Esophagus squamous epithelium (tissue), 5 donors: ENCODE measurements around the gene ZRANB1. TPM values are rescaled to one million over a fixed set of nuclear protein-coding genes. Genes with fewer than 3 reads are reported as not detected.

Experiments used
- DNase-seq: peaks from one replicate; lab custom pipeline; 2025; lab: John Stamatoyannopoulos, UW
- H3K27ac ChIP-seq, 4 donors: fragments of 200-600 bp; sonication (generic); one replicate each; pipeline ENCODE4 v1.5.1; 2016 to 2019; ENCODE audit warnings: mild to moderate bottlenecking in 1 of 4
- H3K27me3 ChIP-seq, 4 donors: fragments of 200-600 bp; sonication (generic); 1 replicate in 3 of 4; 2 replicates in 1 of 4; pipeline versions ENCODE4 v1.5.1 to v1.6.0; 2017 to 2021; ENCODE audit warnings: antibody characterized with exemption in 1 of 4
- H3K36me3 ChIP-seq, 3 donors: fragments of 200-600 bp; sonication (generic); one replicate each; pipeline ENCODE4 v1.5.1; 2016 to 2019
- H3K4me1 ChIP-seq, 3 donors: fragments of 200-600 bp; sonication (generic); one replicate each; pipeline ENCODE4 v1.5.1; 2017 to 2019
- H3K4me3 ChIP-seq, 4 donors: fragments of 200-600 bp; sonication (generic); 1 replicate in 3 of 4; 2 replicates in 1 of 4; pipeline ENCODE4 v1.5.1; 2016 to 2019; ENCODE audit warnings: mild to moderate bottlenecking in 2 of 4, moderate library complexity in 1 of 4
- H3K9me3 ChIP-seq, 3 donors: fragments of 200-600 bp; sonication (generic); one replicate each; pipeline ENCODE4 v1.5.1; 2016 to 2019
- POLR2A ChIP-seq, 4 donors: fragments of 450-650 bp; IDR thresholded peaks; one replicate each; pipeline ENCODE4 v1.6.1; 2017; ENCODE audit warnings: antibody characterized with exemption in 4 of 4, mild to moderate bottlenecking in 4 of 4, moderate library complexity in 3 of 4
- WGBS, 2 donors: methylation state at CpG; one replicate each; pipeline ENCODE4 v1.1.5; 2018; 5-methylcytosine and 5-hydroxymethylcytosine counted together
- intact Hi-C: fragments of 100-400 bp; cut with DNase I; formaldehyde crosslinking; loops from one replicate; pipeline ENCODE4 v1.15.0; 2022
- total RNA-seq, 4 donors: library from RNA; depleted of rRNA; stranded (reverse); fragments of >200 nt; gene quantifications; one replicate each; pipeline ENCODE4 v1.1.0, GENCODE V29; 2016
- TF ChIP-seq, protein P1 (sequence below), 6 experiments: fragments of 450-650 bp in 4 of 6; fragments of 200-600 bp in 2 of 6; sonication (generic) in 2 of 6; IDR thresholded peaks; one replicate each; pipeline ENCODE4 v1.5.1; 2016 to 2019; ENCODE audit warnings: antibody characterized with exemption in 6 of 6, mild to moderate bottlenecking in 4 of 6, moderate library complexity in 4 of 6
- donor health status: DM: yes; HTN: yes; CAD: no.

ZRANB1 gene
- total RNA-seq, 4 donors from 2014 or later = 11.7 to 25.2 (median 17.4) TPM

GRCh38 chr10:124918906-124919305 lies 23.0 kb upstream of the ZRANB1 start:
- WGBS, 2 donors = 65 to 79% methylated on average over 3 of the region's 3 CpGs

DNA sequence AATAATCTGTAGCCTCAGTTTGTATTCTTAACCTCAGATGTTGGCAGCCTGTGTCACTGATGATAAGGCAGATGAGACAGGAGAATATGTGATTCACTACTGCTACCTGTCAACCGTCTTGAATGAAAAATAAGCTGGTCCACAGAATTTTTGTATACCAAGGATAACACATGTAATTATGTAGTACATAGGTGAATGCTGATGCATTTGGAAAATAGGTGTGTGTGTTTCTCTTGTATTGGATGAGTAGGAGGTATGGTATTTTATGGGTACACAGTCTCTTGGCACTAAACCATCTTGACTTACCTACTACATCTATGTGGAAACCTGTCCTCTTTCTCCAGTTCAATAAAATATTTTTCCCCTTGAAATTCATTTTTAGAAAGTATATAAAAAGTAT lies 20.7 kb upstream of the ZRANB1 start:
- Histone ChIP-seq H3K4me3 (no peak overlapping the region), H3K9me3 (no peaks in the 10 kb centered on the region), H3K27ac (no peak overlapping the region), H3K27me3 (no peaks in the 10 kb centered on the region), H3K36me3 (peaks cover 0 to 11% (median 0%) of the 10 kb centered on the region in 3 donors), H3K4me1 (peaks cover 11 to 68% (median 17%) of the 10 kb centered on the region in 3 donors)
- intact Hi-C loops = no loop called here
- TF ChIP-seq, protein P1, sequence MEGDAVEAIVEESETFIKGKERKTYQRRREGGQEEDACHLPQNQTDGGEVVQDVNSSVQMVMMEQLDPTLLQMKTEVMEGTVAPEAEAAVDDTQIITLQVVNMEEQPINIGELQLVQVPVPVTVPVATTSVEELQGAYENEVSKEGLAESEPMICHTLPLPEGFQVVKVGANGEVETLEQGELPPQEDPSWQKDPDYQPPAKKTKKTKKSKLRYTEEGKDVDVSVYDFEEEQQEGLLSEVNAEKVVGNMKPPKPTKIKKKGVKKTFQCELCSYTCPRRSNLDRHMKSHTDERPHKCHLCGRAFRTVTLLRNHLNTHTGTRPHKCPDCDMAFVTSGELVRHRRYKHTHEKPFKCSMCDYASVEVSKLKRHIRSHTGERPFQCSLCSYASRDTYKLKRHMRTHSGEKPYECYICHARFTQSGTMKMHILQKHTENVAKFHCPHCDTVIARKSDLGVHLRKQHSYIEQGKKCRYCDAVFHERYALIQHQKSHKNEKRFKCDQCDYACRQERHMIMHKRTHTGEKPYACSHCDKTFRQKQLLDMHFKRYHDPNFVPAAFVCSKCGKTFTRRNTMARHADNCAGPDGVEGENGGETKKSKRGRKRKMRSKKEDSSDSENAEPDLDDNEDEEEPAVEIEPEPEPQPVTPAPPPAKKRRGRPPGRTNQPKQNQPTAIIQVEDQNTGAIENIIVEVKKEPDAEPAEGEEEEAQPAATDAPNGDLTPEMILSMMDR (IDR thresholded peaks at IDR 0.05) = no peak
- TF ChIP-seq POLR2A (IDR thresholded peaks at IDR 0.05) = no peak
- DNase-seq = no peak
- WGBS, 2 donors = 45 to 56% methylated on average over 1 of the region's 1 CpG

More at GRCh38 chr10:124918906-124919305, 23.0 kb upstream of the ZRANB1 start:
- Histone ChIP-seq H3K36me3 (peaks cover 0 to 11% (median 0%) of the 10 kb centered on the region in 3 donors), H3K27ac (peak overlapping the region; percentile 98 to 99 (median 99)), H3K4me1 (peaks cover 11 to 52% (median 14%) of the 10 kb centered on the region in 3 donors), H3K4me3 (peak overlapping the region in 3 of 4 donors; percentile 71 to 92 (median 77)), H3K27me3 (no peaks in the 10 kb centered on the region), H3K9me3 (no peaks in the 10 kb centered on the region)
- DNase-seq = no peak
- TF ChIP-seq, protein P1 (IDR thresholded peaks at IDR 0.05) = no peak
- no peak for TF ChIP-seq POLR2A (IDR thresholded peaks at IDR 0.05)
- intact Hi-C loops = loop anchor here (5.0 to 10.0 kb wide), 2 partner anchors 177 to 226 kb away; partner anchors contain the start of gene FAM53B

- Histone ChIP-seq H3K27ac (no peak overlapping the region), H3K36me3 (peaks cover 0 to 27% (median 0%) of the 10 kb centered on the region in 3 donors), H3K4me1 (peaks cover 4 to 66% (median 14%) of the 10 kb centered on the region in 3 donors), H3K4me3 (no peak overlapping the region), H3K9me3 (no peaks in the 10 kb centered on the region), H3K27me3 (no peaks in the 10 kb centered on the region)
- DNase-seq = no peak
- TF ChIP-seq POLR2A (IDR thresholded peaks at IDR 0.05) = no peak
- TF ChIP-seq, protein P1 (IDR thresholded peaks at IDR 0.05) = no peak
- 88 to 93% methylated on average over 5 of the region's 5 CpGs for WGBS, 2 donors
- intact Hi-C loops = no loop called here
Observed at GRCh38 chr10:124923684-124924083, 18.2 kb upstream of the ZRANB1 start.

GRCh38 chr10:124926548-124926947 lies 15.4 kb upstream of the ZRANB1 start:
- Histone ChIP-seq H3K4me1 (peaks cover 0 to 37% (median 3%) of the 10 kb centered on the region in 3 donors), H3K36me3 (peaks cover 0 to 33% (median 0%) of the 10 kb centered on the region in 3 donors), H3K27ac (no peak overlapping the region), H3K27me3 (no peaks in the 10 kb centered on the region), H3K9me3 (no peaks in the 10 kb centered on the region), H3K4me3 (no peak overlapping the region)
- no peak for DNase-seq
- no peak for TF ChIP-seq POLR2A (IDR thresholded peaks at IDR 0.05)
- TF ChIP-seq, protein P1 (IDR thresholded peaks at IDR 0.05) = no peak
- intact Hi-C loops = no loop called here
- 88 to 92% methylated on average over 5 of the region's 5 CpGs for WGBS, 2 donors

- Histone ChIP-seq H3K4me3 (no peak overlapping the region), H3K36me3 (peaks cover 0 to 29% (median 0%) of the 10 kb centered on the region in 3 donors), H3K9me3 (no peaks in the 10 kb centered on the region), H3K4me1 (peaks cover 0 to 34% (median 3%) of the 10 kb centered on the region in 3 donors), H3K27ac (no peak overlapping the region), H3K27me3 (no peaks in the 10 kb centered on the region)
- TF ChIP-seq POLR2A (IDR thresholded peaks at IDR 0.05) = no peak
- TF ChIP-seq, protein P1 (IDR thresholded peaks at IDR 0.05) = no peak
- 77 to 83% methylated on average over 7 of the region's 7 CpGs for WGBS, 2 donors
- intact Hi-C loops = no loop called here
- DNase-seq = no peak
Observed at GRCh38 chr10:124928087-124928486, 13.8 kb upstream of the ZRANB1 start.
